ENCODE results near the gene OOEP.

GRCh38 chr6:73371984-73372383, 2.3 kb upstream of the OOEP start:
- TF ChIP-seq ZNF629 (tag by site-specific recombination; IDR thresholded peaks at IDR 0.05) (no peak), ZSCAN18 (tag by site-specific recombination; IDR thresholded peaks at IDR 0.05) (no peak), ZNF350 (tag by site-specific recombination; IDR thresholded peaks at IDR 0.05) (no peak), ZNF501 (tag by site-specific recombination; IDR thresholded peaks at IDR 0.05) (no peak), ZNF560 (tag by site-specific recombination; IDR thresholded peaks at IDR 0.05; ENCODE audit: borderline replicate concordance) (no peak), ZNF530 (tag by site-specific recombination; IDR thresholded peaks at IDR 0.05; ENCODE audit: low read depth) (no peak), ZNF416 (tag by site-specific recombination; IDR thresholded peaks at IDR 0.05) (no peak), PATZ1 (tag by site-specific recombination; IDR thresholded peaks at IDR 0.05) (no peak), ATF2 (tag by site-specific recombination; IDR thresholded peaks at IDR 0.05; ENCODE audit: low read depth) (no peak), CTCF (tag by site-specific recombination; IDR thresholded peaks at IDR 0.05) (no peak), PRDM2 (tag by site-specific recombination; IDR thresholded peaks at IDR 0.05; ENCODE audit: borderline replicate concordance) (no peak), ELK4 (IDR thresholded peaks at IDR 0.05; ENCODE audit: borderline replicate concordance, low read depth, low read length) (no peak), ZNF398 (tag by site-specific recombination; IDR thresholded peaks at IDR 0.05) (no peak), ZSCAN4 (tag by site-specific recombination; IDR thresholded peaks at IDR 0.05) (no peak)
